K562 (cell line): ENCODE results near the gene ZC3H13. TPM values are rescaled to one million over a fixed set of nuclear protein-coding genes. Genes with fewer than 3 reads are reported as not detected.

ENCODE experiments used
- BRCA1 ChIP-seq, 2 experiments: fragments of 450-650 bp in 1 of 2; sonication (generic) in 1 of 2; formaldehyde crosslinking in 1 of 2; IDR thresholded peaks; 2 replicates each; pipeline versions ENCODE4 v1.5.0 to v1.6.1; 2017 to 2020; ENCODE audit warnings: mild to moderate bottlenecking in 1 of 2, missing genetic modification reagents in 1 of 2
- CREB1 ChIP-seq, 2 experiments: sonication (generic) in 1 of 2; formaldehyde crosslinking in 1 of 2; IDR thresholded peaks; 2 replicates each; pipeline versions ENCODE4 v1.6.1 to v1.8.0; 2012 to 2022; ENCODE audit warnings: inconsistent platforms in 1 of 2, mild to moderate bottlenecking in 1 of 2, missing genetic modification reagents in 1 of 2, moderate library complexity in 1 of 2
- DPF2 ChIP-seq: fragments of 450-650 bp; IDR thresholded peaks from 2 replicates; pipeline ENCODE4 v1.6.1; 2016
- FOXK1 ChIP-seq: sonication (generic); formaldehyde crosslinking; IDR thresholded peaks from 2 replicates; pipeline ENCODE4 v1.8.0; 2022; ENCODE audit warnings: missing genetic modification reagents, mild to moderate bottlenecking, borderline replicate concordance
- LEF1 ChIP-seq: fragments of 450-650 bp; IDR thresholded peaks from 2 replicates; pipeline ENCODE4 v1.6.1; 2016; ENCODE audit warnings: mild to moderate bottlenecking
- MXI1 ChIP-seq: IDR thresholded peaks from 2 replicates; pipeline ENCODE4 v1.6.1; 2011; ENCODE audit warnings: low read depth, mild to moderate bottlenecking, improper control_type of control experiment, low read length
- MYBL2 ChIP-seq, 2 experiments: fragments of 450-650 bp in 1 of 2; sonication (generic) in 1 of 2; formaldehyde crosslinking in 1 of 2; IDR thresholded peaks; 2 replicates each; pipeline versions ENCODE4 v1.6.1 to v1.8.1; 2017 to 2022; ENCODE audit warnings: borderline replicate concordance in 1 of 2, inconsistent platforms in 1 of 2, low read depth in 1 of 2, mild to moderate bottlenecking in 1 of 2, missing genetic modification reagents in 1 of 2, moderate library complexity in 1 of 2
- NCOR1 ChIP-seq: fragments of 450-650 bp; IDR thresholded peaks from 2 replicates; pipeline ENCODE4 v1.6.1; 2016; ENCODE audit warnings: mild to moderate bottlenecking, moderate library complexity
- RBBP5 ChIP-seq: fragments of 200-600 bp; sonication (generic); IDR thresholded peaks from 2 replicates; pipeline ENCODE4 v1.6.1; 2012; ENCODE audit warnings: borderline replicate concordance, mild to moderate bottlenecking, low read length, control low read depth, inconsistent platforms; ENCODE audit not compliant: insufficient read depth, poor library complexity, severe bottlenecking
- SIRT6 ChIP-seq: IDR thresholded peaks from one replicate; pipeline ENCODE4 v1.6.1; 2012; ENCODE audit warnings: low read depth, mild to moderate bottlenecking, control low read depth, inconsistent platforms, low read length, moderate library complexity
- SP2 ChIP-seq: IDR thresholded peaks from 2 replicates; pipeline ENCODE4 v1.6.1; 2011; ENCODE audit warnings: mild to moderate bottlenecking, low read depth, low read length, moderate library complexity; ENCODE audit not compliant: poor library complexity, severe bottlenecking; ENCODE audit errors: extremely low read depth
- TGIF2 ChIP-seq: sonication (generic); formaldehyde crosslinking; IDR thresholded peaks from 2 replicates; pipeline ENCODE4 v1.8.1; 2022; ENCODE audit warnings: mild to moderate bottlenecking, missing genetic modification reagents, moderate library complexity
- ZFX ChIP-seq: sonication (generic); formaldehyde crosslinking; IDR thresholded peaks from 2 replicates; pipeline ENCODE4 v1.8.0; 2022; ENCODE audit warnings: mild to moderate bottlenecking, missing genetic modification reagents, moderate library complexity
- ZNF24 ChIP-seq: fragments of 450-650 bp; IDR thresholded peaks from 2 replicates; pipeline ENCODE4 v1.6.1; 2016
- polyA plus RNA-seq, 8 experiments: library from polyadenylated mRNA; depleted of rRNA in 4 of 8; stranded (reverse) in 5 of 8; unstranded in 3 of 8; fragments of >200 nt; fragmentation: Nextera tagmentation in 2 of 8; fragmentation: Illumina TruSeq in 1 of 8; extraction: Ambion mirVana in 2 of 8; extraction: Trizol in 1 of 8; gene quantifications; 2 replicates each; pipeline versions ENCODE4 v1.2.1 to v1.2.3, GENCODE V29; 2011 to 2014; ENCODE audit warnings: inconsistent platforms in 1 of 8, missing spikeins in 1 of 8
- total RNA-seq, 7 experiments: library from RNA; depleted of rRNA in 6 of 7; stranded (reverse); fragments of >200 nt in 6 of 7; fragmentation: Illumina TruSeq in 2 of 7; extraction: Trizol in 2 of 7; gene quantifications; 2 replicates each; pipeline versions ENCODE4 v1.2.1 to v1.2.3, GENCODE V29; 2011 to 2021; ENCODE audit warnings: low replicate concordance in 1 of 7
- TF ChIP-seq, protein P1 (sequence below): fragments of 250-450 bp; sonication (Bioruptor Pico); IDR thresholded peaks from 2 replicates; pipeline ENCODE4 v1.8.0; 2022; ENCODE audit warnings: inconsistent platforms, mild to moderate bottlenecking, moderate library complexity, borderline replicate concordance
- TF ChIP-seq, protein P2 (sequence below): fragments of 450-650 bp; IDR thresholded peaks from 2 replicates; pipeline ENCODE4 v1.6.1; 2016
- TF ChIP-seq, protein P3 (sequence below): sonication (generic); formaldehyde crosslinking; IDR thresholded peaks from 2 replicates; pipeline ENCODE4 v1.8.0; 2022; ENCODE audit warnings: missing genetic modification reagents, mild to moderate bottlenecking, borderline replicate concordance
- TF ChIP-seq, protein P4 (sequence below), 2 experiments: IDR thresholded peaks in 1 of 2; conservative IDR thresholded peaks in 1 of 2; 2 replicates each; pipeline ENCODE4 v1.6.1; 2016; ENCODE audit warnings: low read depth in 2 of 2, mild to moderate bottlenecking in 1 of 2, missing compliant biosample characterization in 1 of 2, missing genetic modification characterization in 1 of 2, moderate library complexity in 1 of 2

The ZC3H13 gene
- total and polyA plus RNA-seq, 9 of the 15 experiments (the other 6 are each of a cell fraction or from before 2014, with no cell fraction given) = 4.9 to 27.6 (median 12.1) TPM

DNA sequence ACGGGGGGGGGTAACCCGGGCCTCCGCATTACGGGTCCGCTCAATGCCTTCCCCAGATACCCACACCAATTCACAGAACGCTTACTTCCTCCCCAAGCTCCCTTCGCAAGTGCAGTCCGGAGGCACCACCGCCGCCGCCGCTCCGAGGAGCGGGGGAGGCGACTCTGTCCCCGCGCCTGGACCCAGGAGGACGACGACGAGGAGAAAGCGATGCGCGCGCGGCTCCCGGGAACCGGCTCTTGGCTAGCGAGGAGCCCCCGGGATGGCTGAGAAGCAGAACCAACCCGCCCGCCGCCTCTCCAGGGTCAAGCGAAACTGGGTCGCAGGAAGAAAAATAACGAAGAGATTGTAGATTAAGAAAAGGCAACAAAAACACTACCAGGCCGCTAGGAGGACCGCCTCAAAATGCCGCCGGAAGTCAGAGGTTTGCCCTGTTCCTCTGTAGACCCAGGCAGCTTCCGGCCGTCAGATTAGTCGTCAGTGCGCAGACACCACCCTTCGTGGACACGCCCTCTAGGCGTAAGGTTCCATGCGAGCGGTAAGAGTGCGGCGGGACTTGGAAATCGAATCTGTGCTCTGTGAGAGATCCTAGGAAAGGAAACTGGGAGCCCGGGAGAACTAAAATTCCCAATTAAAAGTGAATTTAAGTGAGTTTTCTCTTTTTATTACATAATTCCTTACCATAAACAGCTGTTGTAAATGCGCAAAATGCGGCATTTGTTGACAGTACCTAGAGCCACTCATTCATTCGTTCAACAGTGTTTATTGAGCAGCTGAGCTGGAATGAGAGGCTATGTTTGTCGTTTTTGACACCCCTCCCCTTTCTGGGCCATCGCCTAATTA is at the start of gene ZC3H13 (continued):
- TF ChIP-seq, protein P1, sequence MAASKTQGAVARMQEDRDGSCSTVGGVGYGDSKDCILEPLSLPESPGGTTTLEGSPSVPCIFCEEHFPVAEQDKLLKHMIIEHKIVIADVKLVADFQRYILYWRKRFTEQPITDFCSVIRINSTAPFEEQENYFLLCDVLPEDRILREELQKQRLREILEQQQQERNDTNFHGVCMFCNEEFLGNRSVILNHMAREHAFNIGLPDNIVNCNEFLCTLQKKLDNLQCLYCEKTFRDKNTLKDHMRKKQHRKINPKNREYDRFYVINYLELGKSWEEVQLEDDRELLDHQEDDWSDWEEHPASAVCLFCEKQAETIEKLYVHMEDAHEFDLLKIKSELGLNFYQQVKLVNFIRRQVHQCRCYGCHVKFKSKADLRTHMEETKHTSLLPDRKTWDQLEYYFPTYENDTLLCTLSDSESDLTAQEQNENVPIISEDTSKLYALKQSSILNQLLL (CRISPR knock-in tag) = no peak
- peak; percentile 84 for TF ChIP-seq RBBP5
- peak; percentile 77 for TF ChIP-seq ZFX
- TF ChIP-seq MXI1 = no peak
- no peak for TF ChIP-seq SP2
- TF ChIP-seq, protein P2, sequence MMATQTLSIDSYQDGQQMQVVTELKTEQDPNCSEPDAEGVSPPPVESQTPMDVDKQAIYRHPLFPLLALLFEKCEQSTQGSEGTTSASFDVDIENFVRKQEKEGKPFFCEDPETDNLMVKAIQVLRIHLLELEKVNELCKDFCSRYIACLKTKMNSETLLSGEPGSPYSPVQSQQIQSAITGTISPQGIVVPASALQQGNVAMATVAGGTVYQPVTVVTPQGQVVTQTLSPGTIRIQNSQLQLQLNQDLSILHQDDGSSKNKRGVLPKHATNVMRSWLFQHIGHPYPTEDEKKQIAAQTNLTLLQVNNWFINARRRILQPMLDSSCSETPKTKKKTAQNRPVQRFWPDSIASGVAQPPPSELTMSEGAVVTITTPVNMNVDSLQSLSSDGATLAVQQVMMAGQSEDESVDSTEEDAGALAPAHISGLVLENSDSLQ = peak; percentile 64
- TF ChIP-seq TGIF2 (CRISPR knock-in tag) = no peak
- no peak for TF ChIP-seq DPF2
- no peak for TF ChIP-seq MYBL2 (IDR thresholded peaks at IDR 0.05; ENCODE audit: low read depth)
- no peak for TF ChIP-seq MYBL2 (CRISPR knock-in tag; IDR thresholded peaks at IDR 0.05; ENCODE audit: borderline replicate concordance)
- TF ChIP-seq BRCA1 (IDR thresholded peaks at IDR 0.05) = no peak
- no peak for TF ChIP-seq BRCA1 (CRISPR knock-in tag; IDR thresholded peaks at IDR 0.05)
- TF ChIP-seq, protein P3, sequence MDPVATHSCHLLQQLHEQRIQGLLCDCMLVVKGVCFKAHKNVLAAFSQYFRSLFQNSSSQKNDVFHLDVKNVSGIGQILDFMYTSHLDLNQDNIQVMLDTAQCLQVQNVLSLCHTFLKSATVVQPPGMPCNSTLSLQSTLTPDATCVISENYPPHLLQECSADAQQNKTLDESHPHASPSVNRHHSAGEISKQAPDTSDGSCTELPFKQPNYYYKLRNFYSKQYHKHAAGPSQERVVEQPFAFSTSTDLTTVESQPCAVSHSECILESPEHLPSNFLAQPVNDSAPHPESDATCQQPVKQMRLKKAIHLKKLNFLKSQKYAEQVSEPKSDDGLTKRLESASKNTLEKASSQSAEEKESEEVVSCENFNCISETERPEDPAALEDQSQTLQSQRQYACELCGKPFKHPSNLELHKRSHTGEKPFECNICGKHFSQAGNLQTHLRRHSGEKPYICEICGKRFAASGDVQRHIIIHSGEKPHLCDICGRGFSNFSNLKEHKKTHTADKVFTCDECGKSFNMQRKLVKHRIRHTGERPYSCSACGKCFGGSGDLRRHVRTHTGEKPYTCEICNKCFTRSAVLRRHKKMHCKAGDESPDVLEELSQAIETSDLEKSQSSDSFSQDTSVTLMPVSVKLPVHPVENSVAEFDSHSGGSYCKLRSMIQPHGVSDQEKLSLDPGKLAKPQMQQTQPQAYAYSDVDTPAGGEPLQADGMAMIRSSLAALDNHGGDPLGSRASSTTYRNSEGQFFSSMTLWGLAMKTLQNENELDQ (CRISPR knock-in tag) = no peak
- peak; percentile 96 for TF ChIP-seq CREB1 (IDR thresholded peaks at IDR 0.05)
- peak; percentile 93 for TF ChIP-seq CREB1 (CRISPR knock-in tag; IDR thresholded peaks at IDR 0.05)
- TF ChIP-seq LEF1 = no peak
- peak; percentile 99 for TF ChIP-seq ZNF24
- TF ChIP-seq NCOR1 = 0 out of 2 replicates have a peak, but pooled peaks have one; percentile 42
- no peak for TF ChIP-seq FOXK1 (CRISPR knock-in tag)
- TF ChIP-seq SIRT6 = no peak
- TF ChIP-seq, protein P4, sequence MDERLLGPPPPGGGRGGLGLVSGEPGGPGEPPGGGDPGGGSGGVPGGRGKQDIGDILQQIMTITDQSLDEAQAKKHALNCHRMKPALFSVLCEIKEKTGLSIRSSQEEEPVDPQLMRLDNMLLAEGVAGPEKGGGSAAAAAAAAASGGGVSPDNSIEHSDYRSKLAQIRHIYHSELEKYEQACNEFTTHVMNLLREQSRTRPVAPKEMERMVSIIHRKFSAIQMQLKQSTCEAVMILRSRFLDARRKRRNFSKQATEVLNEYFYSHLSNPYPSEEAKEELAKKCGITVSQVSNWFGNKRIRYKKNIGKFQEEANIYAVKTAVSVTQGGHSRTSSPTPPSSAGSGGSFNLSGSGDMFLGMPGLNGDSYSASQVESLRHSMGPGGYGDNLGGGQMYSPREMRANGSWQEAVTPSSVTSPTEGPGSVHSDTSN (CRISPR knock-in tag; IDR thresholded peaks at IDR 0.05; ENCODE audit: low read depth) = no peak
- TF ChIP-seq, protein P4 (tag; conservative IDR thresholded peaks at IDR 0.05; ENCODE audit: low read depth) = no peak
